NOMO-1 treated with DMSO at 0.1 percent for 48 hours (cell line): ENCODE results near the gene PPFIBP2.

Source experiments
- DNase-seq: peaks from one replicate; lab custom pipeline; 2025; ENCODE audit not compliant: unreplicated experiment; lab: John Stamatoyannopoulos, UW

PPFIBP2 gene

GRCh38 chr11:7548659-7549274 is 35.0 kb downstream of the PPFIBP2 start:
- no peak for DNase-seq

- DNase-seq: no peak
These were observed 35.9 kb downstream of the PPFIBP2 start for GRCh38 chr11:7549681-7550080.

DNA sequence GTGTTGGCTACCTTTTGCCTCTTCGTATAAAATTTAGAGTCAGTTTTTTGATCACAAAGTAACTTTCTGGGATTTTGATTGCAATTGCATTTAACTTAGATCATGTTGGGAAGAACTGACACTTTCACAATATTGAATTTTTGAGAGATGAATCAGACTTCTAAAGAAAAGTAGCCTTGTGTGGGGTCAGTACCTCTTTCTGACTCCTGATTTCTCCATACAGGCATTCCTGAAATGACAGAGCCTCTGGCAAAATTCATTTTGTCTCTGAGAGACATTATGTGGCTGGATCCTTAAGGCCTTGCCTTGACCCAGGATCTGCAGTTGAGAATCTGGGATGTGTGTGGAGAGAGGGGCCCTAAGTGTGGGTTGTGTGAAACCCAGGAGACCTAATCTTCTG is 37.8 kb downstream of the PPFIBP2 start:
- no peak for DNase-seq

GRCh38 chr11:7552666-7553065 is 38.9 kb downstream of the PPFIBP2 start:
- no peak for DNase-seq

GRCh38 chr11:7555052-7555699 is 41.4 kb downstream of the PPFIBP2 start:
- DNase-seq: no peak

- DNase-seq: no peak
These were observed 44.2 kb downstream of the PPFIBP2 start for GRCh38 chr11:7558046-7558445.

- no peak for DNase-seq
These were observed 45.8 kb downstream of the PPFIBP2 start for GRCh38 chr11:7559398-7560283.

GRCh38 chr11:7561562-7561961 is 47.8 kb downstream of the PPFIBP2 start:
- DNase-seq: no peak

GRCh38 chr11:7563281-7563680 is 49.5 kb downstream of the PPFIBP2 start:
- DNase-seq: no peak

DNA sequence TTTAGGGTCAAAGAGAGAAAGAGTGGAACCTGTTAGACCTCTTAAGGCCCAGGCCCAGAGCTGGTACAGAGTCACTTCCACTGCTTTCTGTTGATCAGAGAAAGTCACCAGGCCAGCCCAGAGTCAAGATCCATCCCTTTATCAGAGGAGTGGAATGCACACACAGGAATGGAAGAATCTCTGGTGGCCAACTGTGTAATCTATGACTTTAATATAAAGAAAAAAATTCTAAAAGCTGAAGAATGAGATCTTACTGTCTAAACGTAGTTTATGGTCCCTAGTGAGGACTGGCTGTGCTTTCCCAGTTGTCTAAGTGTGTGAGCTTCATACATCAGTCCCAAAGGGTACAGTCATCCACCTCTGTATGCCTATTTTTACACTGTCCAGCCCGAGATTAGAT is 51.0 kb downstream of the PPFIBP2 start:
- no peak for DNase-seq

DNA sequence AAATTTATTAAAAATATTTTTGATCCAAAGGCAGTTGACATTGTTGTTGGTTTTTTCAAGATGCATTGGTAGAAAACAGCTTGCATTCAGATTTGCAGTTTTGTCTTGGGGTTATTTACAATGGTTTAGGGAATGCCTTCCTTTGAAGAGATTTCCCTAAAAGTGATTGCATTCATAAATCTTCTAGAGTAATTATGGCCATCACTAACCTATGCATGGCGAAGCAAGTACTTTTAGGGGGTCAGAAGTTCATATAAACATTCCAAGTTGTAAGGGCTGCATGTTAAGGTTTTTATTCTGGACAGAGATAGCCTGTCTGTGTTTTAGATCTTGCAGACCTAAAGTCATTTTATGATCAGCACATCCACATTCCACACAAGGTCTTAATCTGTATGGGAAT is 53.5 kb downstream of the PPFIBP2 start:
- no peak for DNase-seq

- DNase-seq: no peak
These were observed 55.2 kb downstream of the PPFIBP2 start for GRCh38 chr11:7569044-7569443.

DNA sequence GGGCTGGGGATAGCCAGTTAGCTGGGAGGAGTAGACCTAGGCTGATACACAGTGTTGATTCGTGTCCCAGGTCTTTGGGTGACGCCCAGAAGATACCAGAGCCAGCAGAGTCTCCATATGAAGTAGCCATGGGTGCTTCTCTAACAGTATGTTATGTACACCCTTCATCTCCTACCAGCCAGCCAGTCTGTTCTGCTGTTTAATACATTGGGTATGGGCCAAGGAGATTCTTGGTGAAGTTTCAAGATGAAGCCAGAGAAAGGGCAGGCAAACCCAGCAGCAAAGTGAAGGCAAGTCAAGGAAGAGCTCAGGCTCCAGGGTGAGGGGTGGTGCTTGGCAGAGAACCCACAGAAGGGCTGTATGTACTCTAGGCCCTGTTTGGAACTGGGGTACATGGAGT is 56.4 kb downstream of the PPFIBP2 start:
- DNase-seq: no peak

- no peak for DNase-seq
These were observed 57.2 kb downstream of the PPFIBP2 start for GRCh38 chr11:7570938-7571521.

- DNase-seq: no peak
These were observed 57.8 kb downstream of the PPFIBP2 start for GRCh38 chr11:7571640-7572000.

- no peak for DNase-seq
These were observed 58.4 kb downstream of the PPFIBP2 start for GRCh38 chr11:7572001-7572712.

DNA sequence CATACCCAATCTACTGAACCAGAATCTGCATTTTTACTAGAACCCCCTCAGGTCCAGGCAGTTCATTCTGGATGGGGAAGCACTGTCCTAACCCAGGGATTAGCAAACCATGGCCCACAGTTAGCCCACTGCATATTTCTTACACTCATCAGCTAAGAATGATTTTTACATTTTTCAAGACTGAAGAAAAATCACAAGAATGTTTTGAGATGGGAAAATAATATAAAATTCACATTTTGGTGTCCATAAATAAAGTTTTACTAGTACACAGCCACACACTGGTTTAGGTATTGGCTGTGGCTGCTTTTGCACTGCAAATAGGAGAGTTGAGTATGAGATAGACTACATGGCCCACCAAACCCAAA is 59.4 kb downstream of the PPFIBP2 start:
- no peak for DNase-seq

DNA sequence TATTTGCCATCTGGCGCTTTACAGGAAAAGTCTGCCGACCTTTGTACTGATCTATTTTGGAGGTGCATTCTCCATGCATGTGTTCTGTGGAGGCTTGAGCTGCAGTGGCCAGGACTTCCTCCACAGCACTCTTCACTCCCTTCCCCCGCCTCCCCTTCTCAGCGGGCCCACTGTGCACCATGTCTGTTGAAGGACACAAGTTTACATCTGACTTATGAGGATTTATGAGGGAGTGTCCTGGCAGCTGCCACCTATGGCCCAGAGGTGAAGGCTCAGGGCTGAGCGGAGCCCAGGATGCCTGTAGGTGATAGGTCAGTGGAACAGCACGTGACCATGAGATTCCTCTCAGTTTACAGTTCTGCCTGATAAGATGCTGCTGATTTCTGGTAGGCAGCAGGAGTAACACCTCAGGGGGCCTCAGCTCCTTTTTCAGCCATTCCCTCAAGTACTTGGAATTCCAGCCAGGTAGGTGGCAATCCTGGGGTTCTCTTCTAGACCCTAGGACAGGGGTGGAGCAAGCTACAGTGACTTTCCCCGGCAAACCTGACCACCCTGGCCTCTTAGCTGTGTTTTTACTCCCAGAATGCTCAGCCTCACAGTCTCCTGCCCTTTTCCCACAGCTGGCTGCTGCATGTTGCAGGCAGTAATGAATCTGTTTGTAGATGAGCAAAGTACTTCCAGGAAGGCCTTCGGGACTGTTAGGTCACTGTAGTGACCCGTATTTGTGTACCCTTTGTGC is 59.9 kb downstream of the PPFIBP2 start:
- no peak for DNase-seq

DNA sequence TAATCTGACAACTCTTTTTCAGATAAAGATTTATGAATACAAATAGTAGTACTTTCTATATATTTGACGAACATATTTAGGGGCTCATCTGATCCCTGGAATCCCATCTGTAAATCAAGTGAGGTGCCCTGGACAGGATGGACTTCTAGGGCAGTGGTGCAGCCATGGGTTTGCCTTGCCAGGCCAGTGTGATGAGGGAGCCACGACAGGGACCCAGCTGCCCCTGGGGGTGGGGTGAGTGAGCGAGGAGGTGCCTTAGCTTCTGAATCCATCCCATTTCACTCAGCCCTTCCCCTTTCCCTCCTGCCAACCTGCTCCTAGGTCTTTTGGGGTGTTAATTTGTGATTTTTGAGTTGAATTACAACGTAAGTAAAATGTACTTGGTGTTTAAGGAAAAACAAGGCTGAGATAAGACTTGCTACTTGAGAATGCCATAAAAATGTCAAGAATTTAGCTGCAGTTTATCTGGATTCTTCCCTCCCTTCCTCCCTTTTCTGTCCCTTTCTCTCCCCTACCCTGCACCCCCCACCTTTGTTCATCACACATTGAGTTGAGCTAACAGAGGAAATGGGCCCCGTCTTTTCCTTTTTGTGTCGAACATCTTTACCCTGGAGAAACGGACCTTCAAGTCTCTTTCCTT is 60.8 kb downstream of the PPFIBP2 start:
- no peak for DNase-seq
